GM23248 (cell line): ENCODE data around the gene CDC20.

ENCODE experiments used
- EZH2 ChIP-seq: fragments of 200-600 bp; sonication (generic); IDR thresholded peaks from 2 replicates; pipeline ENCODE4 v1.6.1; 2018; ENCODE audit warnings: antibody characterized with exemption, mild to moderate bottlenecking; ENCODE audit not compliant: insufficient read depth, poor library complexity, severe bottlenecking
- EZH2phosphoT487 ChIP-seq: fragments of 200-600 bp; sonication (generic); IDR thresholded peaks from 2 replicates; pipeline ENCODE4 v1.6.1; 2018; ENCODE audit warnings: antibody characterized with exemption, moderate library complexity, mild to moderate bottlenecking, low read depth; ENCODE audit not compliant: insufficient read depth

DNA sequence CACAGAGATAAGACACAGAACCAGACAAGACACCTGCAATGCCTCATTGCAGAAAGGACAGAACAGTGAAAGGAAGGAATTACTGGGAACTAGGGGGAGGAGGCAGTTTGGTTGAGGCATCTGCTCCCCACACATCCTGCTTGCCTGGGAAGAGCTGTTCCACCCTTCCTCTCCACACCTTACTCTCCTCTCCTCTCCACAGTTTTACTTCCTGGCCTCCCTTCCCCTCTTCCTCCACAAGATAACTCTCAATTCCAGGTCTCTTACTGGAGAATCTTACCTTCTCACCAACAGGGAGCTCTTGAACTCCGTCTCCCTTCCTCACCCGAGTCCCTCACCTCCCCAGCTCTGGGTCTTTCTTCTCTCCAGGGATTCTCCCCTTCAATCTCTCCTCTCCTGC lies 6.9 kb downstream of the CDC20 start:
- TF ChIP-seq EZH2 (no peak), EZH2phosphoT487 (no peak)
